Lung (tissue), 12 donors: ENCODE results near the gene ANGPTL4. TPM values are rescaled to one million over a fixed set of nuclear protein-coding genes. Genes with fewer than 3 reads are reported as not detected.
A peak's percentile ranks its signal among the peaks of the same experiment; 100 is the strongest.
"Not testable (repeated sequence)": the region's sequence is repeated elsewhere in the genome, so short reads cannot be mapped to it uniquely, and the experiment has no call there.

Source experiments
- ATAC-seq: fragments of 200-7000 bp; cut with Tn5 transposase; one replicate; pipeline ENCODE4 v1.9.1; 2020; ENCODE audit warnings: moderate number of reproducible peaks; ENCODE audit not compliant: insufficient read depth, low FRiP score
- DNase-seq, 3 donors: peaks; one replicate each; pipeline ENCODE4 v3.0.0-alpha.2; 2013 to 2017
- H3K27ac ChIP-seq, 2 donors: one replicate each; pipeline ENCODE4 v1.5.1; 2013; ENCODE audit warnings: mild to moderate bottlenecking in 2 of 2, moderate library complexity in 2 of 2, control low read depth in 1 of 2, inconsistent platforms in 1 of 2, low read depth in 1 of 2, low read length in 1 of 2
- H3K27me3 ChIP-seq, 3 donors: one replicate each; pipeline ENCODE4 v1.5.1; 2013; ENCODE audit warnings: low read length in 2 of 3; ENCODE audit not compliant: control insufficient read depth in 3 of 3, insufficient read depth in 3 of 3
- H3K36me3 ChIP-seq, 4 donors: one replicate each; pipeline ENCODE4 v1.5.1; 2013; ENCODE audit warnings: low read length in 4 of 4, mild to moderate bottlenecking in 1 of 4, moderate library complexity in 1 of 4; ENCODE audit not compliant: control insufficient read depth in 4 of 4, insufficient read depth in 4 of 4
- H3K4me1 ChIP-seq, 5 donors: one replicate each; pipeline ENCODE4 v1.5.1; 2013; ENCODE audit warnings: low read length in 5 of 5, mild to moderate bottlenecking in 2 of 5, moderate library complexity in 1 of 5; ENCODE audit not compliant: control insufficient read depth in 5 of 5, insufficient read depth in 5 of 5
- H3K4me3 ChIP-seq: one replicate; pipeline ENCODE4 v1.5.1; 2013; ENCODE audit warnings: mild to moderate bottlenecking, control low read depth, moderate library complexity
- H3K9ac ChIP-seq, 2 donors: one replicate each; pipeline ENCODE4 v1.5.1; 2013; ENCODE audit warnings: low read length in 2 of 2, control low read depth in 1 of 2; ENCODE audit not compliant: insufficient read depth in 1 of 2
- H3K9me3 ChIP-seq, 4 donors: one replicate each; pipeline ENCODE4 v1.5.1; 2013; ENCODE audit warnings: low read length in 3 of 4, mild to moderate bottlenecking in 1 of 4, moderate library complexity in 1 of 4; ENCODE audit not compliant: control insufficient read depth in 4 of 4, insufficient read depth in 3 of 4
- CTCF ChIP-seq: IDR thresholded peaks from 2 replicates; pipeline ENCODE4 v1.5.1; 2012; ENCODE audit warnings: mild to moderate bottlenecking; ENCODE audit errors: control extremely low read depth, extremely low read depth
- WGBS, 2 donors: extraction: QIAGEN DNeasy Blood & Tissue Kit; methylation state at CpG; one replicate each; pipeline ENCODE4 v1.1.7; 2013; 5-methylcytosine and 5-hydroxymethylcytosine counted together
- polyA plus RNA-seq, 2 donors: library from polyadenylated mRNA; stranded (reverse); fragments of 200-250 nt; gene quantifications; one replicate each; pipeline ENCODE4 v1.2.1, GENCODE V29; 2013
- total RNA-seq, 2 donors: library from RNA; depleted of rRNA in 1 of 2; stranded (reverse); fragments of >200 nt in 1 of 2; gene quantifications; one replicate each; pipeline ENCODE4 v1.2.1, GENCODE V29; 2014 to 2021
- donor health status: control.
- donor health status: control.
- donor health status: Bipolar disorder and iron deficiency.
- donor health status: healthy.
- donor health status: DM: yes; HTN: yes; CAD: no.

The ANGPTL4 gene
- total and polyA plus RNA-seq, 4 donors, result 4.4 to 96.3 (median 12.6) TPM

GRCh38 chr19:8343483-8343844, 20.5 kb upstream of the ANGPTL4 start:
- Histone ChIP-seq H3K4me3 (no peak overlapping the region), H3K27me3 (peaks cover 0 to 8% (median 7%) of the 10 kb centered on the region in 3 donors), H3K36me3 (no peaks in the 10 kb centered on the region), H3K4me1 (peaks cover 0 to 12% (median 2%) of the 10 kb centered on the region in 5 donors), H3K27ac (peak overlapping the region in 1 of 2 donors; percentile 15), H3K9ac (no peak overlapping the region), H3K9me3 (no peaks in the 10 kb centered on the region)
- TF ChIP-seq CTCF, result no peak
- no peak for ATAC-seq
- no peak for DNase-seq
- WGBS, 2 donors, result 42% methylated on average over 11 of the region's 11 CpGs

DNA sequence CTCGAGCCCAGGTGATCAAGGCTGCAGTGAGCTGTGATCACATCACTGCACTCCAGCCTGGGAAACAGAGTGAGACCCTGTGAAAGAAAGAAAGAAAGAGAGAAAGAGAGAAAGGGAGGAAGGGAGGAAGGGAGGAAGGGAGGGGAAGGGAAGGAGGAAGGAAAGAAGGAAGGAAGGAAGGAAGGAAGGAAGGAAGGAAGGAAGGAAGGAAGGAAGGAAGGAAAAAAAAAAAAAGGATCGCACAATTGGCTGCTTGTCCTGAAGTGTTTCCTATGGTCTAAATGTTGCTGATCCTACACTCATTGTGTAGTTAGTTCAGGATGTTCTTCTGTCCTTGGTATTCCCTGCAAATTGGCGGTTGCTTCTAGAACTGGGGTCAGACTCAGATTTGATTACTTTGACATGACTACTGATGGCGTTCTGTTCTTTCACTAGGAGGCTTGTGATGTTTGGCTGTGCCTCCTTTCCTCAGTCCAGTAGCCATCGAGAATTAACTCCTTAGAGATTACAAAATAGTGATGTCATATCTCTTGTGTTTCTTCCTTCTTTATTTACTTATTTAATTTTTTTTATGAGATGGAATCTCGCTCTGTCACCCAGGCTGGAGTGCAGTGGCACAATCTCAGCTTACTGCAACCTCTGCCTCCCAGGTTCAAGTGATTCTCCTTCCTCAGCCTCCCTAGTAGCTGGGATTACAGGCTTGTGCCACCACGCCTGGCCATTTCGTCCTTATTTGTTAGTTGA, 14.2 kb upstream of the ANGPTL4 start:
- not testable (repeated sequence) for H3K27ac ChIP-seq, DNase-seq, H3K9ac ChIP-seq, H3K36me3 ChIP-seq, H3K9me3 ChIP-seq, H3K4me3 ChIP-seq, ATAC-seq, H3K27me3 ChIP-seq, H3K4me1 ChIP-seq
- WGBS, 2 donors, result 57 to 70% methylated on average over 8 of the region's 8 CpGs

GRCh38 chr19:8352134-8352827, 11.7 kb upstream of the ANGPTL4 start:
- Histone ChIP-seq H3K27ac (peak overlapping the region in 1 of 2 donors; percentile 33), H3K9me3 (no peaks in the 10 kb centered on the region), H3K9ac (no peak overlapping the region), H3K36me3 (no peaks in the 10 kb centered on the region), H3K27me3 (no peaks in the 10 kb centered on the region), H3K4me3 (no peak overlapping the region), H3K4me1 (peaks cover 0 to 8% (median 5%) of the 10 kb centered on the region in 5 donors)
- ATAC-seq (no peak), DNase-seq (peak; percentile 33 to 49 (median 43))
- 45 to 47% methylated on average over 10 of the region's 10 CpGs for WGBS, 2 donors
- TF ChIP-seq CTCF, result no peak

- H3K4me3 ChIP-seq, ATAC-seq, H3K9me3 ChIP-seq, H3K36me3 ChIP-seq, H3K27me3 ChIP-seq, H3K9ac ChIP-seq, DNase-seq, H3K4me1 ChIP-seq, H3K27ac ChIP-seq: not testable (repeated sequence)
- WGBS, 2 donors, result 68 to 77% methylated on average over 5 of the region's 5 CpGs
Measured at GRCh38 chr19:8352845-8353244, 11.1 kb upstream of the ANGPTL4 start.
